Middle frontal gyrus (tissue), 1 donor: ENCODE measurements around the gene HMX1.

Source experiments
- DNase-seq: peaks from one replicate; pipeline ENCODE4 v3.0.0-alpha.2; 2015; ENCODE audit warnings: low spot score; ENCODE audit errors: extremely low spot score

HMX1 gene

GRCh38 chr4:8842614-8843013 is 29.0 kb downstream of the HMX1 start:
- no peak for DNase-seq

GRCh38 chr4:8841678-8842268 is 29.9 kb downstream of the HMX1 start:
- no peak for DNase-seq

- no peak for DNase-seq
These were observed 30.7 kb downstream of the HMX1 start for GRCh38 chr4:8840816-8841455.

GRCh38 chr4:8840006-8840793 is 31.4 kb downstream of the HMX1 start:
- no peak for DNase-seq

- DNase-seq, result no peak
These were observed 32.6 kb downstream of the HMX1 start for GRCh38 chr4:8838961-8839431.

GRCh38 chr4:8838296-8838960 is 33.2 kb downstream of the HMX1 start:
- DNase-seq, result no peak

- DNase-seq, result no peak
These were observed 34.3 kb downstream of the HMX1 start for GRCh38 chr4:8837181-8837841.

GRCh38 chr4:8836664-8837171 is 34.9 kb downstream of the HMX1 start:
- DNase-seq, result no peak

- no peak for DNase-seq
These were observed 35.9 kb downstream of the HMX1 start for GRCh38 chr4:8835521-8836365.

GRCh38 chr4:8834681-8835220 is 36.9 kb downstream of the HMX1 start:
- no peak for DNase-seq

GRCh38 chr4:8832113-8832915 is 39.3 kb downstream of the HMX1 start:
- DNase-seq, result no peak

GRCh38 chr4:8831221-8832112 is 40.2 kb downstream of the HMX1 start:
- DNase-seq, result no peak

- no peak for DNase-seq
These were observed 40.9 kb downstream of the HMX1 start for GRCh38 chr4:8830611-8831200.

GRCh38 chr4:8830056-8830455 is 41.6 kb downstream of the HMX1 start:
- DNase-seq, result no peak

- DNase-seq, result no peak
These were observed 42.1 kb downstream of the HMX1 start for GRCh38 chr4:8829584-8829983.

- DNase-seq, result no peak
These were observed 42.8 kb downstream of the HMX1 start for GRCh38 chr4:8828869-8829268.

GRCh38 chr4:8821151-8821950 is 50.3 kb downstream of the HMX1 start:
- DNase-seq, result no peak
